MM.1S (cell line): ENCODE data around the gene TRIM8.

Experiments used
- CTCF ChIP-seq: fragments of 300-600 bp; sonication (generic); IDR thresholded peaks from 2 replicates; pipeline ENCODE4 v1.5.1; 2016; ENCODE audit warnings: antibody characterized with exemption, low read length, mixed read lengths
- EZH2 ChIP-seq: fragments of 300-600 bp; sonication (generic); optimal IDR thresholded peaks from 2 replicates; pipeline ENCODE3; 2017; ENCODE audit warnings: low read depth, mild to moderate bottlenecking, antibody characterized with exemption, low read length, mixed read lengths

- TF ChIP-seq CTCF, result no peak
- no peak for TF ChIP-seq EZH2
These were observed 41.8 kb upstream of the TRIM8 start for GRCh38 chr10:102602272-102603045.
